Astrocyte of the spinal cord (primary cell): Measurements from ENCODE around the gene MYLK4.

Source experiments
- DNase-seq: peaks from one replicate; pipeline ENCODE4 v3.0.0; 2011; ENCODE audit warnings: low read depth, low spot score
- H3K4me3 ChIP-seq: 2 replicates; pipeline ENCODE4 v1.5.1; 2011; ENCODE audit warnings: low read depth, mild to moderate bottlenecking, low read length, moderate library complexity
- in situ Hi-C: cut with HindIII; loops from 2 replicates; pipeline ENCODE4 v1.10.0; 2017; ENCODE audit warnings: low sequenced_read_pairs
- TF ChIP-seq, protein P1 (sequence below): IDR thresholded peaks from 2 replicates; pipeline ENCODE4 v1.5.1; 2012; ENCODE audit warnings: low read depth, mild to moderate bottlenecking, low read length, inconsistent platforms

The MYLK4 gene

DNA sequence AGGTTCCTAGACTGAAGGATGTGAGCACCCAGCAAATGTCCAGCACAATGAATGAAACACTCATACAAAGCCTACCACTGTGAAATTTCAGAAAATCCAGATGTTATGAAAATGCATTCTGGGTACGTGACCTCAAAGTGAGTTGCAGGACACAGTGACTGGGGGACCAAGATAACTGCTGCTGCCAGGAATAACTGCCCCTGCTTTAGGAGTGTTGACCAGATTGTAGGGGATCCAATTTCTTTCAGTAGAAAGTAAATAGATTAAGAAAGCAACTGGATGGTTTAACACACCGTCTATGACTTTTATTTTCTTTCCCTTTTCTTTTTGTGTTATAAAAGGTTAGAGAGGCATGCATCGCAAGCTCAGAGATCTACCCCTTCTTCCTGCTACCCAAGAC is 29.5 kb downstream of the MYLK4 start:
- H3K4me3 ChIP-seq, result no peak overlapping the region
- DNase-seq, result no peak
- in situ Hi-C loops, result no loop called here
- TF ChIP-seq, protein P1, sequence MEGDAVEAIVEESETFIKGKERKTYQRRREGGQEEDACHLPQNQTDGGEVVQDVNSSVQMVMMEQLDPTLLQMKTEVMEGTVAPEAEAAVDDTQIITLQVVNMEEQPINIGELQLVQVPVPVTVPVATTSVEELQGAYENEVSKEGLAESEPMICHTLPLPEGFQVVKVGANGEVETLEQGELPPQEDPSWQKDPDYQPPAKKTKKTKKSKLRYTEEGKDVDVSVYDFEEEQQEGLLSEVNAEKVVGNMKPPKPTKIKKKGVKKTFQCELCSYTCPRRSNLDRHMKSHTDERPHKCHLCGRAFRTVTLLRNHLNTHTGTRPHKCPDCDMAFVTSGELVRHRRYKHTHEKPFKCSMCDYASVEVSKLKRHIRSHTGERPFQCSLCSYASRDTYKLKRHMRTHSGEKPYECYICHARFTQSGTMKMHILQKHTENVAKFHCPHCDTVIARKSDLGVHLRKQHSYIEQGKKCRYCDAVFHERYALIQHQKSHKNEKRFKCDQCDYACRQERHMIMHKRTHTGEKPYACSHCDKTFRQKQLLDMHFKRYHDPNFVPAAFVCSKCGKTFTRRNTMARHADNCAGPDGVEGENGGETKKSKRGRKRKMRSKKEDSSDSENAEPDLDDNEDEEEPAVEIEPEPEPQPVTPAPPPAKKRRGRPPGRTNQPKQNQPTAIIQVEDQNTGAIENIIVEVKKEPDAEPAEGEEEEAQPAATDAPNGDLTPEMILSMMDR, result no peak

DNA sequence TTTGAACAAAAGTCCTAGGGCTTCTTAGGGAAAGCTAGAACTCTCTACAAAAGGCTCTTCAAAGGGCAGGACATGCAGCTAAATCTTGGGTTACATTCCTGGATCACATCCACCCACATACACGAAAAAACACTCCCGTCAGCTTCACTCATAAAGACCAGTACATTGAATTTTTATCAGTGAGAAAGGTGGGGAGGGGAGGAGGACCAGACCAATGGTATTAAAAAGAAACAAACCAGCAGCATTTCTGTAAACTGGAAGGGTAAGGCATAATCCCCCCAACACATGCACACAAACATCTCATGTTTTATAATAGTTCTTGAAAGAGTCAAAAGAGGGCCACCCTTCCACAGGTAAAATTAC is 31.6 kb downstream of the MYLK4 start:
- TF ChIP-seq, protein P1, result no peak
- in situ Hi-C loops, result no loop called here
- no peak overlapping the region for H3K4me3 ChIP-seq
- DNase-seq, result no peak

GRCh38 chr6:2718334-2719092 is 32.2 kb downstream of the MYLK4 start:
- H3K4me3 ChIP-seq, result no peak overlapping the region
- in situ Hi-C loops, result no loop called here
- no peak for DNase-seq
- TF ChIP-seq, protein P1, result no peak

- TF ChIP-seq, protein P1, result no peak
- in situ Hi-C loops, result no loop called here
Measured at GRCh38 chr6:2716936-2717700, 33.6 kb downstream of the MYLK4 start.

GRCh38 chr6:2715737-2716136 is 35.0 kb downstream of the MYLK4 start:
- in situ Hi-C loops, result no loop called here
- DNase-seq, result no peak
- TF ChIP-seq, protein P1, result no peak
- H3K4me3 ChIP-seq, result no peak overlapping the region

More at GRCh38 chr6:2716936-2717700, 33.6 kb downstream of the MYLK4 start:
- H3K4me3 ChIP-seq, result no peak overlapping the region
- DNase-seq, result no peak

DNA sequence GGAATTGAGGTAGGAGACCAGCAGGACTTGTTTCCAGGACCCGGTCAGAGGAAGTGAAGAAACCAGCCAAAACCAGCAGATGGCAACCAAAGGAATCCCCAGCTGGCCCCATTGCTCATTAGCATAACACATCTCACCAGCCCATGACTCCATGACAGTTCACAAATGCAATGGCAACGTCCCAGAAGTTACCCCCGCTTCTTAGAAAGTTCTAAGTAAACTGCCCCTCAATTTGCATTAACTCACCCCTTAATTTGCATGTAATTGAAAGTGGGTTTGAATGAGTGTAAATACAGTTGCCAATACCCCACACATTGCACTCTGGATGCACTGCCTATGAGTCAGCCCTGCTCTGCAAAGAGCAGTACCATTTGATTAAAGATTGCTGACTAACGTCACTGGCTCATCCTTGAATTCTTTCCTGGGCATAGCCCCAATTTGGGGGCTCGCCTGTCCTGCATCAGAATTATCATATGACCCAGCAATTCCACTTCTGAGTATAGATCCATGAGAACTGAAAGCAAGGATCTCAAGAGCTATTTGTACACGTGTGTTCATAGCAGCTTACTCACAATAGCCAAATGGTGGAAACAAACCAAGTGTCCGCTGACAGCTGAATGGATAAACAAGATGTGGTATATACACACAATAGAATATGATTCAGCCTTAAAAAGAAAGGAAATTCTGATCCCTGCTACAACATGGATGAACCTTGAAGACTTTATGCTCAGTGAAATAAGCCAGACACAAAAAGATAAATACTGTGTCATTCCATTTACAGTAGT is 36.4 kb downstream of the MYLK4 start:
- TF ChIP-seq, protein P1, result peak; percentile 22

More for the DNA sequence above, 36.4 kb downstream of the MYLK4 start:
- peak; percentile 94 for DNase-seq
- no peak overlapping the region for H3K4me3 ChIP-seq
- in situ Hi-C loops, result no loop called here
